Measurements from ENCODE around the gene NPLOC4.

- TF ChIP-seq, protein P1, sequence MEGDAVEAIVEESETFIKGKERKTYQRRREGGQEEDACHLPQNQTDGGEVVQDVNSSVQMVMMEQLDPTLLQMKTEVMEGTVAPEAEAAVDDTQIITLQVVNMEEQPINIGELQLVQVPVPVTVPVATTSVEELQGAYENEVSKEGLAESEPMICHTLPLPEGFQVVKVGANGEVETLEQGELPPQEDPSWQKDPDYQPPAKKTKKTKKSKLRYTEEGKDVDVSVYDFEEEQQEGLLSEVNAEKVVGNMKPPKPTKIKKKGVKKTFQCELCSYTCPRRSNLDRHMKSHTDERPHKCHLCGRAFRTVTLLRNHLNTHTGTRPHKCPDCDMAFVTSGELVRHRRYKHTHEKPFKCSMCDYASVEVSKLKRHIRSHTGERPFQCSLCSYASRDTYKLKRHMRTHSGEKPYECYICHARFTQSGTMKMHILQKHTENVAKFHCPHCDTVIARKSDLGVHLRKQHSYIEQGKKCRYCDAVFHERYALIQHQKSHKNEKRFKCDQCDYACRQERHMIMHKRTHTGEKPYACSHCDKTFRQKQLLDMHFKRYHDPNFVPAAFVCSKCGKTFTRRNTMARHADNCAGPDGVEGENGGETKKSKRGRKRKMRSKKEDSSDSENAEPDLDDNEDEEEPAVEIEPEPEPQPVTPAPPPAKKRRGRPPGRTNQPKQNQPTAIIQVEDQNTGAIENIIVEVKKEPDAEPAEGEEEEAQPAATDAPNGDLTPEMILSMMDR (IDR thresholded peaks at IDR 0.05) = peak; percentile 95
- no peak for TF ChIP-seq EZH2 (IDR thresholded peaks at IDR 0.05; ENCODE audit: borderline replicate concordance, insufficient read depth, low read depth, low read length, poor library complexity, severe bottlenecking)
Observed at GRCh38 chr17:81601525-81602120, 35.3 kb downstream of the NPLOC4 start.
